Suprapubic skin (tissue), 4 donors: ENCODE results near the gene NFYC. TPM values are rescaled to one million over a fixed set of nuclear protein-coding genes. Genes with fewer than 3 reads are reported as not detected.

Experiments
- DNase-seq, 2 donors: peaks; one replicate each; pipeline ENCODE4 v3.0.0-alpha.2; 2019; ENCODE audit warnings: low spot score in 2 of 2
- H3K27ac ChIP-seq: fragments of 200-600 bp; sonication (generic); one replicate; pipeline ENCODE4 v1.5.1; 2019
- H3K27me3 ChIP-seq: fragments of 200-600 bp; sonication (generic); one replicate; pipeline ENCODE4 v1.5.1; 2019
- H3K36me3 ChIP-seq: fragments of 200-600 bp; sonication (generic); one replicate; pipeline ENCODE4 v1.5.1; 2019
- H3K4me1 ChIP-seq: fragments of 200-600 bp; sonication (generic); one replicate; pipeline ENCODE4 v1.5.1; 2019
- H3K4me3 ChIP-seq: fragments of 200-600 bp; sonication (generic); one replicate; pipeline ENCODE4 v1.5.1; 2019; ENCODE audit warnings: mild to moderate bottlenecking
- H3K9me3 ChIP-seq: fragments of 200-600 bp; sonication (generic); one replicate; pipeline ENCODE4 v1.5.1; 2019
- CTCF ChIP-seq, 2 donors: fragments of 200-600 bp in 1 of 2; fragments of 450-650 bp in 1 of 2; sonication (generic) in 1 of 2; IDR thresholded peaks; one replicate each; pipeline ENCODE4 v1.5.1; 2016 to 2019; ENCODE audit warnings: antibody characterized with exemption in 2 of 2, mild to moderate bottlenecking in 1 of 2, moderate library complexity in 1 of 2
- EP300 ChIP-seq: sonication (generic); formaldehyde crosslinking; IDR thresholded peaks from one replicate; pipeline ENCODE4 v1.6.1; 2017; ENCODE audit warnings: antibody characterized with exemption
- POLR2A ChIP-seq, 2 donors: fragments of 450-650 bp; IDR thresholded peaks; one replicate each; pipeline ENCODE4 v1.6.1; 2017; ENCODE audit warnings: antibody characterized with exemption in 2 of 2, mild to moderate bottlenecking in 2 of 2, moderate library complexity in 2 of 2
- POLR2AphosphoS5 ChIP-seq, 3 donors: sonication (generic); formaldehyde crosslinking; IDR thresholded peaks; one replicate each; pipeline ENCODE4 v1.6.1; 2017; ENCODE audit warnings: antibody characterized with exemption in 3 of 3
- WGBS: methylation state at CpG from one replicate; pipeline ENCODE4 v1.1.5; 2018; 5-methylcytosine and 5-hydroxymethylcytosine counted together
- total RNA-seq, 4 donors: library from RNA; depleted of rRNA; stranded (reverse); fragments of >200 nt; gene quantifications; one replicate each; pipeline ENCODE4 v1.1.0, GENCODE V29; 2016

NFYC gene
- total RNA-seq, 4 donors from 2014 or later, result 62.9 to 111 (median 83.5) TPM

- Histone ChIP-seq H3K27ac (no peak overlapping the region), H3K9me3 (no peaks in the 10 kb centered on the region), H3K4me1 (peaks cover 3% of the 10 kb centered on the region), H3K27me3 (no peaks in the 10 kb centered on the region), H3K36me3 (no peaks in the 10 kb centered on the region), H3K4me3 (no peak overlapping the region)
- TF ChIP-seq POLR2A (IDR thresholded peaks at IDR 0.05) (no peak), CTCF (IDR thresholded peaks at IDR 0.05) (no peak), EP300 (no peak), POLR2AphosphoS5 (IDR thresholded peaks at IDR 0.05) (no peak)
- DNase-seq, result no peak
- 79% methylated on average over 4 of the region's 4 CpGs for WGBS
Observed at GRCh38 chr1:40794048-40794447, 102.5 kb downstream of the NFYC start.

GRCh38 chr1:40794974-40795715, 103.6 kb downstream of the NFYC start:
- H3K4me1 ChIP-seq, result peaks cover 14% of the 10 kb centered on the region
- no peak overlapping the region for H3K4me3 ChIP-seq
- H3K36me3 ChIP-seq, result no peaks in the 10 kb centered on the region
- H3K9me3 ChIP-seq, result no peaks in the 10 kb centered on the region
- 93% methylated on average over 9 of the region's 10 CpGs for WGBS
- no peak overlapping the region for H3K27ac ChIP-seq
- no peak for DNase-seq
- no peaks in the 10 kb centered on the region for H3K27me3 ChIP-seq
- TF ChIP-seq EP300 (no peak), POLR2A (IDR thresholded peaks at IDR 0.05) (no peak), CTCF (IDR thresholded peaks at IDR 0.05) (no peak), POLR2AphosphoS5 (IDR thresholded peaks at IDR 0.05) (no peak)

GRCh38 chr1:40795811-40796586, 104.5 kb downstream of the NFYC start:
- H3K36me3 ChIP-seq, result no peaks in the 10 kb centered on the region
- WGBS, result 67% methylated on average over 13 of the region's 13 CpGs
- TF ChIP-seq CTCF (IDR thresholded peaks at IDR 0.05), result no peak
- TF ChIP-seq EP300, result no peak
- TF ChIP-seq POLR2A (IDR thresholded peaks at IDR 0.05), result no peak
- TF ChIP-seq POLR2AphosphoS5 (IDR thresholded peaks at IDR 0.05), result no peak
- no peak overlapping the region for H3K27ac ChIP-seq
- no peak overlapping the region for H3K4me3 ChIP-seq
- H3K4me1 ChIP-seq, result peaks cover 14% of the 10 kb centered on the region
- H3K9me3 ChIP-seq, result no peaks in the 10 kb centered on the region
- no peaks in the 10 kb centered on the region for H3K27me3 ChIP-seq
- DNase-seq, result no peak

GRCh38 chr1:40796939-40797667, 105.6 kb downstream of the NFYC start:
- no peak for DNase-seq
- 63% methylated on average over 9 of the region's 9 CpGs for WGBS
- H3K27me3 ChIP-seq, result no peaks in the 10 kb centered on the region
- H3K27ac ChIP-seq, result no peak overlapping the region
- no peak for TF ChIP-seq EP300
- H3K36me3 ChIP-seq, result no peaks in the 10 kb centered on the region
- no peaks in the 10 kb centered on the region for H3K9me3 ChIP-seq
- peaks cover 24% of the 10 kb centered on the region for H3K4me1 ChIP-seq
- H3K4me3 ChIP-seq, result no peak overlapping the region

GRCh38 chr1:40797668-40798010, 106.1 kb downstream of the NFYC start:
- TF ChIP-seq POLR2AphosphoS5 (IDR thresholded peaks at IDR 0.05) (no peak), CTCF (IDR thresholded peaks at IDR 0.05) (no peak), EP300 (no peak), POLR2A (IDR thresholded peaks at IDR 0.05) (no peak)
- no peaks in the 10 kb centered on the region for H3K27me3 ChIP-seq
- H3K36me3 ChIP-seq, result no peaks in the 10 kb centered on the region
- no peak overlapping the region for H3K4me3 ChIP-seq
- 97% methylated on average over 3 of the region's 3 CpGs for whole genome bisulfite sequencing
- H3K4me1 ChIP-seq, result peaks cover 24% of the 10 kb centered on the region
- DNase-seq, result no peak
- H3K9me3 ChIP-seq, result no peaks in the 10 kb centered on the region
- no peak overlapping the region for H3K27ac ChIP-seq
